HepG2 (cell line): ENCODE results near the gene NT5C2. TPM values are rescaled to one million over a fixed set of nuclear protein-coding genes. Genes with fewer than 3 reads are reported as not detected.

Experiments
- ARID4A ChIP-seq: sonication (generic); formaldehyde crosslinking; IDR thresholded peaks from 2 replicates; pipeline ENCODE4 v1.5.0; 2020; ENCODE audit warnings: mild to moderate bottlenecking, missing genetic modification reagents, borderline replicate concordance
- ASH2L ChIP-seq: fragments of 300-600, 200-600 bp; sonication (generic); IDR thresholded peaks from 2 replicates; pipeline ENCODE4 v1.7.0; 2017; ENCODE audit warnings: low read depth, mild to moderate bottlenecking, moderate library complexity, mixed read lengths, low read length; ENCODE audit not compliant: insufficient read length
- EEA1 ChIP-seq: sonication (generic); formaldehyde crosslinking; IDR thresholded peaks from 2 replicates; pipeline ENCODE4 v1.5.1; 2020; ENCODE audit warnings: mild to moderate bottlenecking, missing genetic modification reagents, borderline replicate concordance
- GTF2F1 ChIP-seq: fragments of 150-350 bp; IDR thresholded peaks from 2 replicates; pipeline ENCODE4 v1.6.1; 2014; ENCODE audit warnings: low read length
- HHEX ChIP-seq: IDR thresholded peaks from 2 replicates; pipeline ENCODE4 v1.6.1; 2016; ENCODE audit warnings: control low read depth
- KDM2A ChIP-seq: sonication (generic); formaldehyde crosslinking; IDR thresholded peaks from 2 replicates; pipeline ENCODE4 v1.4.0; 2020; ENCODE audit warnings: low read depth, missing genetic modification reagents, borderline replicate concordance
- MTA3 ChIP-seq: sonication (generic); formaldehyde crosslinking; IDR thresholded peaks from 2 replicates; pipeline ENCODE4 v1.4.0; 2020; ENCODE audit warnings: missing genetic modification reagents
- MZF1 ChIP-seq: sonication (generic); formaldehyde crosslinking; IDR thresholded peaks from 2 replicates; pipeline ENCODE4 v1.8.1; 2023; ENCODE audit warnings: mild to moderate bottlenecking, missing genetic modification reagents, borderline replicate concordance
- NFYB ChIP-seq: sonication (generic); formaldehyde crosslinking; IDR thresholded peaks from 2 replicates; pipeline ENCODE4 v1.4.0; 2020; ENCODE audit warnings: missing genetic modification reagents
- PPARG ChIP-seq: conservative IDR thresholded peaks from 2 replicates; pipeline ENCODE4 v1.6.1; 2016; ENCODE audit warnings: missing biosample characterization, missing genetic modification reagents
- RAD21 ChIP-seq: fragments of 450-650 bp; formaldehyde crosslinking; IDR thresholded peaks from 2 replicates; pipeline ENCODE4 v1.5.0; 2020; ENCODE audit warnings: mild to moderate bottlenecking
- SALL2 ChIP-seq: sonication (generic); formaldehyde crosslinking; IDR thresholded peaks from 2 replicates; pipeline ENCODE4 v1.8.1; 2023; ENCODE audit warnings: mild to moderate bottlenecking, missing genetic modification reagents, inconsistent platforms
- STAG1 ChIP-seq: sonication (generic); formaldehyde crosslinking; IDR thresholded peaks from 2 replicates; pipeline ENCODE4 v1.4.0; 2020; ENCODE audit warnings: missing genetic modification reagents
- THAP8 ChIP-seq: sonication (generic); formaldehyde crosslinking; IDR thresholded peaks from 2 replicates; pipeline ENCODE4 v1.5.1; 2020; ENCODE audit warnings: missing genetic modification reagents, mild to moderate bottlenecking, borderline replicate concordance
- ZBTB14 ChIP-seq: sonication (generic); formaldehyde crosslinking; IDR thresholded peaks from 2 replicates; pipeline ENCODE4 v1.4.0; 2020; ENCODE audit warnings: missing genetic modification reagents
- ZBTB21 ChIP-seq: sonication (generic); formaldehyde crosslinking; IDR thresholded peaks from 2 replicates; pipeline ENCODE4 v1.4.0; 2020; ENCODE audit warnings: missing genetic modification reagents
- ZFP41 ChIP-seq: sonication (generic); formaldehyde crosslinking; IDR thresholded peaks from 2 replicates; pipeline ENCODE4 v1.4.0; 2020; ENCODE audit warnings: mild to moderate bottlenecking, missing genetic modification reagents, borderline replicate concordance
- ZNF282 ChIP-seq: fragments of 450-650 bp; IDR thresholded peaks from 2 replicates; pipeline ENCODE4 v1.6.1; 2018; ENCODE audit not compliant: partially characterized antibody
- ZNF432 ChIP-seq: sonication (generic); formaldehyde crosslinking; IDR thresholded peaks from 2 replicates; pipeline ENCODE4 v1.5.0; 2020; ENCODE audit warnings: missing genetic modification reagents, mild to moderate bottlenecking, borderline replicate concordance
- ZNF678 ChIP-seq: sonication (generic); formaldehyde crosslinking; IDR thresholded peaks from 2 replicates; pipeline ENCODE4 v1.4.0; 2020; ENCODE audit warnings: mild to moderate bottlenecking, missing genetic modification reagents
- ZNF775 ChIP-seq: sonication (generic); formaldehyde crosslinking; IDR thresholded peaks from 2 replicates; pipeline ENCODE4 v1.4.0; 2020; ENCODE audit warnings: missing genetic modification reagents, mild to moderate bottlenecking, moderate library complexity, borderline replicate concordance
- ZNF782 ChIP-seq: sonication (generic); formaldehyde crosslinking; IDR thresholded peaks from 2 replicates; pipeline ENCODE4 v1.4.0; 2020; ENCODE audit warnings: missing genetic modification reagents, mild to moderate bottlenecking, borderline replicate concordance
- ZNF891 ChIP-seq: sonication (generic); formaldehyde crosslinking; IDR thresholded peaks from 2 replicates; pipeline ENCODE4 v1.5.0; 2020; ENCODE audit warnings: mild to moderate bottlenecking, missing genetic modification reagents
- polyA plus RNA-seq, 8 experiments: library from polyadenylated mRNA; depleted of rRNA in 3 of 8; stranded (reverse) in 7 of 8; unstranded in 1 of 8; fragments of >200 nt; fragmentation: Illumina TruSeq in 4 of 8; extraction: Trizol in 4 of 8; gene quantifications; 2 replicates each; pipeline versions ENCODE4 v1.2.1 to v1.2.3, GENCODE V29; 2011 to 2016; ENCODE audit warnings: low read depth in 4 of 8, missing spikeins in 1 of 8, mixed read lengths in 1 of 8; ENCODE audit not compliant: insufficient read depth in 1 of 8
- total RNA-seq, 5 experiments: library from RNA; depleted of rRNA; stranded (reverse); fragments of >200 nt; fragmentation: Illumina TruSeq; extraction: Trizol; gene quantifications; 2 replicates each; pipeline ENCODE4 v1.2.3, GENCODE V29; 2016; ENCODE audit warnings: low read depth in 1 of 5

The NT5C2 gene
- total and polyA plus RNA-seq, 2 of the 13 experiments (the other 11 are each of a cell fraction or from before 2014, with no cell fraction given): 40.6 to 55.2 TPM

GRCh38 chr10:103069453-103070331 is 123.4 kb downstream of the NT5C2 start (continued):
- TF ChIP-seq ZFP41 (CRISPR knock-in tag) (no peak), ZNF678 (no peak), EEA1 (CRISPR knock-in tag) (no peak), ZNF782 (CRISPR knock-in tag) (no peak), PPARG (CRISPR knock-in tag) (0 out of 2 replicates have a peak, but pooled peaks have one; percentile 24), ZNF282 (no peak), MTA3 (CRISPR knock-in tag) (no peak), ZNF775 (CRISPR knock-in tag) (no peak), ARID4A (CRISPR knock-in tag) (peak; percentile 46; the same call in 1 of the 2 replicates), MZF1 (CRISPR knock-in tag) (no peak), ZNF432 (no peak), NFYB (CRISPR knock-in tag) (no peak), HHEX (CRISPR knock-in tag) (no peak), RAD21 (CRISPR knock-in tag) (peak; percentile 94), STAG1 (CRISPR knock-in tag) (peak; percentile 95), ZBTB14 (no peak), KDM2A (CRISPR knock-in tag) (0 out of 2 replicates have a peak, but pooled peaks have one; percentile 49), ZBTB21 (no peak), ZNF891 (CRISPR knock-in tag) (peak; percentile 25; the same call in 1 of the 2 replicates), SALL2 (CRISPR knock-in tag) (0 out of 2 replicates have a peak, but pooled peaks have one; percentile 36), ASH2L (peak; percentile 13), THAP8 (no peak), GTF2F1 (no peak)
